Mesenchymal stem cell (in vitro differentiated cells and primary cell): ENCODE measurements around the gene CAMK1D.

Experiments used
- DNase-seq: peaks from one replicate; pipeline ENCODE4 v3.0.0-alpha.2; 2013
- H2AFZ ChIP-seq: one replicate; pipeline ENCODE4 v1.6.1; 2013; ENCODE audit warnings: low read depth, mild to moderate bottlenecking, control low read depth, inconsistent platforms, low read length, moderate library complexity
- H2AK5ac ChIP-seq: 2 replicates; pipeline ENCODE4 v1.6.1; 2013; ENCODE audit warnings: low read length, moderate library complexity, mild to moderate bottlenecking, inconsistent platforms; ENCODE audit not compliant: severe bottlenecking
- H2BK120ac ChIP-seq: one replicate; pipeline ENCODE4 v1.6.1; 2013; ENCODE audit warnings: low read depth, mild to moderate bottlenecking, inconsistent platforms, low read length, moderate library complexity
- H2BK12ac ChIP-seq, 2 experiments: one replicate each; pipeline ENCODE4 v1.6.1; 2013; ENCODE audit warnings: inconsistent platforms in 2 of 2, low read length in 2 of 2, mild to moderate bottlenecking in 2 of 2, moderate library complexity in 2 of 2, control low read depth in 1 of 2
- H2BK15ac ChIP-seq: one replicate; pipeline ENCODE4 v1.6.1; 2013; ENCODE audit warnings: mild to moderate bottlenecking, low read depth, inconsistent platforms; ENCODE audit not compliant: poor library complexity, severe bottlenecking
- H2BK5ac ChIP-seq: 2 replicates; pipeline ENCODE4 v1.6.1; 2013; ENCODE audit warnings: low read depth, mild to moderate bottlenecking, low read length, control low read depth, inconsistent platforms; ENCODE audit not compliant: poor library complexity, severe bottlenecking
- H3K14ac ChIP-seq, 2 experiments: one replicate each; pipeline ENCODE4 v1.6.1; 2013; ENCODE audit warnings: inconsistent platforms in 2 of 2, low read length in 2 of 2, control low read depth in 1 of 2, mild to moderate bottlenecking in 1 of 2, moderate library complexity in 1 of 2
- H3K18ac ChIP-seq, 2 experiments: one replicate each; pipeline ENCODE4 v1.6.1; 2013; ENCODE audit warnings: inconsistent platforms in 2 of 2, low read length in 2 of 2, control low read depth in 1 of 2, low read depth in 1 of 2, mild to moderate bottlenecking in 1 of 2
- H3K23ac ChIP-seq, 2 experiments: one replicate each; pipeline ENCODE4 v1.6.1; 2013; ENCODE audit warnings: inconsistent platforms in 2 of 2, low read length in 2 of 2, mild to moderate bottlenecking in 2 of 2, moderate library complexity in 2 of 2, control low read depth in 1 of 2
- H3K27ac ChIP-seq: 2 replicates; pipeline ENCODE4 v1.5.1; 2013; ENCODE audit warnings: mild to moderate bottlenecking, moderate library complexity, low read length, control low read depth, inconsistent platforms; ENCODE audit not compliant: poor library complexity, severe bottlenecking
- H3K27me3 ChIP-seq, 2 experiments: 2 replicates each; pipeline versions ENCODE4 v1.6.1 to v1.7.0; 2013; ENCODE audit warnings: low read length in 2 of 2, mild to moderate bottlenecking in 2 of 2, moderate library complexity in 2 of 2, control low read depth in 1 of 2, inconsistent platforms in 1 of 2; ENCODE audit not compliant: control insufficient read depth in 1 of 2, insufficient read depth in 1 of 2
- H3K36me3 ChIP-seq, 2 experiments: 2 replicates each; pipeline versions ENCODE4 v1.6.1 to v1.7.0; 2013; ENCODE audit warnings: low read length in 2 of 2, control low read depth in 1 of 2, inconsistent platforms in 1 of 2, low read depth in 1 of 2, mild to moderate bottlenecking in 1 of 2; ENCODE audit not compliant: insufficient read depth in 2 of 2, control insufficient read depth in 1 of 2
- H3K4ac ChIP-seq, 2 experiments: one replicate each; pipeline ENCODE4 v1.6.1; 2013; ENCODE audit warnings: inconsistent platforms in 2 of 2, low read length in 2 of 2, mild to moderate bottlenecking in 2 of 2, moderate library complexity in 2 of 2, control low read depth in 1 of 2, low read depth in 1 of 2
- H3K4me1 ChIP-seq: 2 replicates; pipeline ENCODE4 v1.6.1; 2013; ENCODE audit warnings: low read depth, low read length, control low read depth; ENCODE audit not compliant: control insufficient read depth, insufficient read depth
- H3K4me2 ChIP-seq: 2 replicates; pipeline ENCODE4 v1.6.1; 2013; ENCODE audit warnings: low read length, mild to moderate bottlenecking, inconsistent platforms; ENCODE audit not compliant: poor library complexity, severe bottlenecking
- H3K4me3 ChIP-seq, 2 experiments: 2 replicates each; pipeline versions ENCODE4 v1.5.1 to v1.7.0; 2013; ENCODE audit warnings: low read length in 2 of 2, mild to moderate bottlenecking in 2 of 2, control low read depth in 1 of 2, low read depth in 1 of 2; ENCODE audit not compliant: insufficient read depth in 1 of 2
- H3K79me1 ChIP-seq: replicated peaks from 2 replicates; pipeline ENCODE4 v1.6.1; 2013; ENCODE audit warnings: mild to moderate bottlenecking, control low read depth, low read length, inconsistent platforms; ENCODE audit not compliant: poor library complexity, severe bottlenecking
- H3K9ac ChIP-seq: 2 replicates; pipeline ENCODE4 v1.7.0; 2013; ENCODE audit warnings: mild to moderate bottlenecking, low read length, moderate library complexity
- H3K9me3 ChIP-seq: 2 replicates; pipeline ENCODE4 v1.7.0; 2013; ENCODE audit warnings: mild to moderate bottlenecking, low read length; ENCODE audit not compliant: control insufficient read depth
- H4K8ac ChIP-seq: one replicate; pipeline ENCODE4 v1.6.1; 2013; ENCODE audit warnings: inconsistent platforms, mild to moderate bottlenecking, low read length, moderate library complexity
- H4K91ac ChIP-seq: one replicate; pipeline ENCODE4 v1.6.1; 2013; ENCODE audit warnings: mild to moderate bottlenecking, low read length, inconsistent platforms
- WGBS: methylation state at CpG from one replicate; pipeline ENCODE4 v1.1.7; 2013; ENCODE audit warnings: mixed read lengths; 5-methylcytosine and 5-hydroxymethylcytosine counted together

The CAMK1D gene

GRCh38 chr10:12645449-12645848 lies 296.1 kb downstream of the CAMK1D start:
- Histone ChIP-seq H3K27me3 (no peaks in the 10 kb centered on the region), H3K9ac (no peak overlapping the region), H2BK120ac (no peak overlapping the region), H3K18ac (no peak overlapping the region), H3K36me3 (peaks cover 0 to 6% of the 10 kb centered on the region in 2 experiments), H2BK12ac (no peak overlapping the region), H2AFZ (no peak overlapping the region), H3K4me2 (no peak overlapping the region), H3K79me1 (peaks cover 30% of the 10 kb centered on the region), H3K4me3 (no peak overlapping the region), H3K27ac (no peak overlapping the region), H3K4me1 (peaks cover 8% of the 10 kb centered on the region), H3K23ac (no peak overlapping the region), H2BK5ac (no peak overlapping the region), H4K91ac (no peak overlapping the region), H2AK5ac (peak overlapping the region; percentile 22), H3K4ac (no peak overlapping the region), H4K8ac (no peak overlapping the region), H3K14ac (no peak overlapping the region), H2BK15ac (no peak overlapping the region), H3K9me3 (no peaks in the 10 kb centered on the region)
- DNase-seq, result no peak
- WGBS, result 94% methylated on average over 11 of the region's 11 CpGs

- no peak overlapping the region for H3K27ac ChIP-seq
- H2BK120ac ChIP-seq, result no peak overlapping the region
- DNase-seq, result no peak
- H3K36me3 ChIP-seq, result peaks cover 0 to 7% of the 10 kb centered on the region in 2 experiments
- H3K4ac ChIP-seq, result no peak overlapping the region
- peaks cover 3% of the 10 kb centered on the region for H3K4me1 ChIP-seq
- no peak overlapping the region for H4K91ac ChIP-seq
- peaks cover 6% of the 10 kb centered on the region for H3K9me3 ChIP-seq
- no peak overlapping the region for H2BK12ac ChIP-seq
- H3K18ac ChIP-seq, result no peak overlapping the region
- no peak overlapping the region for H3K9ac ChIP-seq
- H3K4me3 ChIP-seq, result no peak overlapping the region
- no peak overlapping the region for H2AFZ ChIP-seq
- H3K79me1 ChIP-seq, result peaks cover 32% of the 10 kb centered on the region
- no peak overlapping the region for H3K23ac ChIP-seq
- no peak overlapping the region for H3K14ac ChIP-seq
- H2AK5ac ChIP-seq, result no peak overlapping the region
- no peak overlapping the region for H4K8ac ChIP-seq
- H2BK15ac ChIP-seq, result no peak overlapping the region
- H2BK5ac ChIP-seq, result no peak overlapping the region
- 85% methylated on average over 9 of the region's 9 CpGs for WGBS
- no peak overlapping the region for H3K4me2 ChIP-seq
- no peaks in the 10 kb centered on the region for H3K27me3 ChIP-seq
Measured at GRCh38 chr10:12649012-12649584, 299.8 kb downstream of the CAMK1D start.

- H3K9me3 ChIP-seq, result peaks cover 7% of the 10 kb centered on the region
- H2AK5ac ChIP-seq, result no peak overlapping the region
- no peak overlapping the region for H2BK120ac ChIP-seq
- no peak overlapping the region for H2BK5ac ChIP-seq
- no peaks in the 10 kb centered on the region for H3K27me3 ChIP-seq
- peaks cover 35% of the 10 kb centered on the region for H3K79me1 ChIP-seq
- no peak overlapping the region for H3K14ac ChIP-seq
- no peak overlapping the region for H3K18ac ChIP-seq
- no peak overlapping the region for H3K27ac ChIP-seq
- H3K4me3 ChIP-seq, result no peak overlapping the region
- WGBS, result 84% methylated on average over 8 of the region's 8 CpGs
- no peak overlapping the region for H3K23ac ChIP-seq
- no peak overlapping the region for H2BK15ac ChIP-seq
- no peak overlapping the region for H4K8ac ChIP-seq
- no peak overlapping the region for H3K9ac ChIP-seq
- peaks cover 2% of the 10 kb centered on the region for H3K4me1 ChIP-seq
- H2AFZ ChIP-seq, result no peak overlapping the region
- no peak overlapping the region for H4K91ac ChIP-seq
- peaks cover 0 to 7% of the 10 kb centered on the region in 2 experiments for H3K36me3 ChIP-seq
- no peak overlapping the region for H3K4ac ChIP-seq
- no peak overlapping the region for H2BK12ac ChIP-seq
- no peak for DNase-seq
- H3K4me2 ChIP-seq, result no peak overlapping the region
Measured at GRCh38 chr10:12650122-12650521, 300.8 kb downstream of the CAMK1D start.

GRCh38 chr10:12650538-12651298 lies 301.4 kb downstream of the CAMK1D start:
- H3K79me1 ChIP-seq, result peaks cover 33% of the 10 kb centered on the region
- no peak overlapping the region for H2BK120ac ChIP-seq
- H3K18ac ChIP-seq, result no peak overlapping the region
- no peak overlapping the region for H2AFZ ChIP-seq
- H3K27ac ChIP-seq, result no peak overlapping the region
- H3K36me3 ChIP-seq, result peaks cover 0 to 7% of the 10 kb centered on the region in 2 experiments
- peaks cover 7% of the 10 kb centered on the region for H3K9me3 ChIP-seq
- no peak overlapping the region for H2BK5ac ChIP-seq
- H3K27me3 ChIP-seq, result no peaks in the 10 kb centered on the region
- no peak overlapping the region for H2BK12ac ChIP-seq
- H2AK5ac ChIP-seq, result no peak overlapping the region
- WGBS, result 68% methylated on average over 16 of the region's 20 CpGs
- no peak overlapping the region for H4K8ac ChIP-seq
- H2BK15ac ChIP-seq, result no peak overlapping the region
- H4K91ac ChIP-seq, result no peak overlapping the region
- no peak overlapping the region for H3K4me3 ChIP-seq
- no peak overlapping the region for H3K4me2 ChIP-seq
- no peak overlapping the region for H3K9ac ChIP-seq
- no peak overlapping the region for H3K14ac ChIP-seq
- no peaks in the 10 kb centered on the region for H3K4me1 ChIP-seq
- no peak overlapping the region for H3K23ac ChIP-seq
- H3K4ac ChIP-seq, result no peak overlapping the region
- no peak for DNase-seq
